Sigmoid colon (tissue), 7 donors: Measurements from ENCODE around the gene CALHM4. TPM values are rescaled to one million over a fixed set of nuclear protein-coding genes. Genes with fewer than 3 reads are reported as not detected.

Experiments used
- DNase-seq: peaks from one replicate; pipeline ENCODE4 v3.0.0-alpha.2; 2019
- H3K27ac ChIP-seq, 4 donors: fragments of 200-600 bp; sonication (generic); one replicate each; pipeline ENCODE4 v1.5.1; 2016 to 2019; ENCODE audit warnings: mild to moderate bottlenecking in 1 of 4
- H3K27me3 ChIP-seq, 3 donors: fragments of 200-600 bp; sonication (generic); one replicate each; pipeline ENCODE4 v1.5.1; 2019; ENCODE audit warnings: mild to moderate bottlenecking in 1 of 3
- H3K36me3 ChIP-seq, 4 donors: fragments of 200-600 bp; sonication (generic); one replicate each; pipeline ENCODE4 v1.5.1; 2016 to 2019
- H3K4me1 ChIP-seq, 4 donors: fragments of 200-600 bp; sonication (generic); one replicate each; pipeline ENCODE4 v1.5.1; 2017 to 2019
- H3K4me3 ChIP-seq, 4 donors: fragments of 200-600 bp; sonication (generic); one replicate each; pipeline ENCODE4 v1.5.1; 2017 to 2019; ENCODE audit warnings: mild to moderate bottlenecking in 2 of 4, moderate library complexity in 1 of 4
- H3K9me3 ChIP-seq, 4 donors: fragments of 200-600 bp in 3 of 4; sonication (generic) in 3 of 4; one replicate each; pipeline versions ENCODE4 v1.5.1 to v1.6.1; 2013 to 2019
- EP300 ChIP-seq, 4 donors: sonication (generic); formaldehyde crosslinking; IDR thresholded peaks; one replicate each; pipeline ENCODE4 v1.6.1; 2017; ENCODE audit warnings: antibody characterized with exemption in 4 of 4
- POLR2A ChIP-seq, 2 donors: fragments of 450-650 bp; IDR thresholded peaks; one replicate each; pipeline ENCODE4 v1.6.1; 2016; ENCODE audit warnings: antibody characterized with exemption in 2 of 2, mild to moderate bottlenecking in 2 of 2, moderate library complexity in 2 of 2
- POLR2AphosphoS5 ChIP-seq, 4 donors: sonication (generic); formaldehyde crosslinking; IDR thresholded peaks; one replicate each; pipeline ENCODE4 v1.6.1; 2017; ENCODE audit warnings: antibody characterized with exemption in 4 of 4
- WGBS, 2 donors: extraction: QIAGEN DNeasy Blood & Tissue Kit; methylation state at CpG; one replicate each; pipeline ENCODE4 v1.1.7; 2013; 5-methylcytosine and 5-hydroxymethylcytosine counted together
- intact Hi-C: fragments of 100-400 bp; cut with DNase I; formaldehyde crosslinking; loops from one replicate; pipeline ENCODE4 v1.15.1; 2023
- polyA plus RNA-seq, 3 donors: library from polyadenylated mRNA; stranded (reverse); fragments of 200-250 nt; gene quantifications; one replicate each; pipeline ENCODE4 v1.2.3, GENCODE V29; 2013
- total RNA-seq, 4 donors: library from RNA; depleted of rRNA; stranded (reverse); fragments of >200 nt; gene quantifications; one replicate each; pipeline ENCODE4 v1.1.0, GENCODE V29; 2016
- TF ChIP-seq, protein P1 (sequence below), 4 experiments: fragments of 450-650 bp in 3 of 4; fragments of 200-600 bp in 1 of 4; IDR thresholded peaks; one replicate each; pipeline ENCODE4 v1.5.1; 2016 to 2019; ENCODE audit warnings: antibody characterized with exemption in 4 of 4, mild to moderate bottlenecking in 3 of 4, moderate library complexity in 2 of 4
- donor health status: healthy with polysubstance abuse.
- donor health status: Bipolar disorder and iron deficiency.
- donor health status: healthy.

CALHM4 gene
- total and polyA plus RNA-seq, 7 donors, result not detected

DNA sequence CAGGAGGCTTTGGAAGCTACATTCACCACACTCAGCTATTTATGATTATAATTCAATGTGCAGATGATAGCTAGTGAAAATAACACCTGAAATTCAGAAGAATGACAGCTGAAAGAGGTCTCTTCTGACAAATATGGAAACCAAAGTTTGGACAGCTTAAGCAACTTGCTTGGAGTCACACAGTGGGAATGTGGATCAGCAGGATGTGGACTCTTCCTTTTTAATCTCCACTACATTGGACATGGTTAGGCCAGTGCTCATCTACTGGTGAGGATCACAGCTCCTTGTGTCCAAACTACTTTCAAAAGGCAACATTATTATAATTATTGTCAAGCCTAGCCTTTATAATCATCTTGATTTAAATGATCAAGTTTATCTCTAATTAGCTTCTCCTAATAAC lies 18.4 kb upstream of the CALHM4 start:
- Histone ChIP-seq H3K9me3 (no peaks in the 10 kb centered on the region), H3K36me3 (no peaks in the 10 kb centered on the region), H3K27ac (no peak overlapping the region), H3K27me3 (no peaks in the 10 kb centered on the region), H3K4me3 (no peak overlapping the region), H3K4me1 (no peaks in the 10 kb centered on the region)
- intact Hi-C loops, result loop anchor here (10.0 kb wide), 1 partner anchor 110 kb away; no protein-coding TSS in a partner anchor
- no peak for DNase-seq
- TF ChIP-seq, protein P1, sequence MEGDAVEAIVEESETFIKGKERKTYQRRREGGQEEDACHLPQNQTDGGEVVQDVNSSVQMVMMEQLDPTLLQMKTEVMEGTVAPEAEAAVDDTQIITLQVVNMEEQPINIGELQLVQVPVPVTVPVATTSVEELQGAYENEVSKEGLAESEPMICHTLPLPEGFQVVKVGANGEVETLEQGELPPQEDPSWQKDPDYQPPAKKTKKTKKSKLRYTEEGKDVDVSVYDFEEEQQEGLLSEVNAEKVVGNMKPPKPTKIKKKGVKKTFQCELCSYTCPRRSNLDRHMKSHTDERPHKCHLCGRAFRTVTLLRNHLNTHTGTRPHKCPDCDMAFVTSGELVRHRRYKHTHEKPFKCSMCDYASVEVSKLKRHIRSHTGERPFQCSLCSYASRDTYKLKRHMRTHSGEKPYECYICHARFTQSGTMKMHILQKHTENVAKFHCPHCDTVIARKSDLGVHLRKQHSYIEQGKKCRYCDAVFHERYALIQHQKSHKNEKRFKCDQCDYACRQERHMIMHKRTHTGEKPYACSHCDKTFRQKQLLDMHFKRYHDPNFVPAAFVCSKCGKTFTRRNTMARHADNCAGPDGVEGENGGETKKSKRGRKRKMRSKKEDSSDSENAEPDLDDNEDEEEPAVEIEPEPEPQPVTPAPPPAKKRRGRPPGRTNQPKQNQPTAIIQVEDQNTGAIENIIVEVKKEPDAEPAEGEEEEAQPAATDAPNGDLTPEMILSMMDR (IDR thresholded peaks at IDR 0.05), result no peak
- TF ChIP-seq EP300 (IDR thresholded peaks at IDR 0.05), result no peak
- TF ChIP-seq POLR2A (IDR thresholded peaks at IDR 0.05), result no peak
- no peak for TF ChIP-seq POLR2AphosphoS5 (IDR thresholded peaks at IDR 0.05)

DNA sequence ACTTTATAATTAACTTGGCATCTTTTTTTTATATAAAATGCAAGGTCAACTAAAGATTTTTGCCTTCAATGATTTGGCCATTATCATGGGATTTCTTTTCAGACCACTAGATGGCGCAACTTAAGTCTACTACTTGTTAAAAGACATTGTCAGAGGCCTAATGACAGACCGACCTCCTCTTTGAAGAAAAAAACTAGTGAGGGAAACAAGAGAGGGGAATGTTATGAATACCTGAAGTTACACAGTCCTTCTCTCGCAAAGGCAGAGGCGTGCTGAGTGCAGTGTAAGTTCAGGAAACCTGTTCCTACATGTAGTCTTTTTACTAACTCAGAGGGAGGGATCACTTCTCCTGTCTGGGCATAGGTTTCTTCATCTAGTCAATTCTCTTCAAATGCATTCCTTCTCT lies 17.3 kb upstream of the CALHM4 start:
- intact Hi-C loops, result loop anchor here (1.0 to 10.0 kb wide), 2 partner anchors 25 to 109 kb away; no protein-coding TSS in a partner anchor
- Histone ChIP-seq H3K9me3 (no peaks in the 10 kb centered on the region), H3K4me3 (no peak overlapping the region), H3K4me1 (no peaks in the 10 kb centered on the region), H3K36me3 (no peaks in the 10 kb centered on the region), H3K27me3 (no peaks in the 10 kb centered on the region), H3K27ac (no peak overlapping the region)
- 7 to 15% methylated on average over 4 of the region's 4 CpGs for WGBS, 2 donors
- DNase-seq, result no peak
- TF ChIP-seq EP300 (IDR thresholded peaks at IDR 0.05) (no peak), POLR2AphosphoS5 (IDR thresholded peaks at IDR 0.05) (no peak), POLR2A (IDR thresholded peaks at IDR 0.05) (no peak)
- TF ChIP-seq, protein P1 (IDR thresholded peaks at IDR 0.05), result peak; percentile 33 to 75 (median 60)

DNA sequence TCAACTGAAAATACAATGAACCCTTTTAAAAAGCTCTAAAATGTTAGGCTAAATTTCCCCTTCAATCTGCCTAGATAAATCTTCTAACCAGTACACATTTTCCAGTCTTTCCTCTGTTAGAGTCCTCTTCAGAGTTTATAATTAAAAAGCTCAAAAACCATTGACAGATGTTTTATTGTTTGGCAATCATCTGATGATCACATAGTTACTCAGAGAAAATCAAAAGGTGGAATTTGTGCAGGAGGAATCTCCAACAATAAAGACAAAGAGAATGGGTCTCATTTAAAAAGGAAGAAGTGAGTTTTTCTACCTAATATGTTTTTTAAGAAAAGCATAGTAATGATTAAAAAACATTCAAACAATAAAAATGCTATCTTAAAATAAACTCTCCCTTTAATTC lies 11.1 kb upstream of the CALHM4 start:
- no peak for DNase-seq
- Histone ChIP-seq H3K4me1 (no peaks in the 10 kb centered on the region), H3K4me3 (no peak overlapping the region), H3K36me3 (no peaks in the 10 kb centered on the region), H3K27me3 (no peaks in the 10 kb centered on the region), H3K9me3 (no peaks in the 10 kb centered on the region), H3K27ac (no peak overlapping the region)
- TF ChIP-seq POLR2A (IDR thresholded peaks at IDR 0.05), result no peak
- no peak for TF ChIP-seq EP300 (IDR thresholded peaks at IDR 0.05)
- no peak for TF ChIP-seq POLR2AphosphoS5 (IDR thresholded peaks at IDR 0.05)
- TF ChIP-seq, protein P1 (IDR thresholded peaks at IDR 0.05), result no peak
- intact Hi-C loops, result no loop called here

DNA sequence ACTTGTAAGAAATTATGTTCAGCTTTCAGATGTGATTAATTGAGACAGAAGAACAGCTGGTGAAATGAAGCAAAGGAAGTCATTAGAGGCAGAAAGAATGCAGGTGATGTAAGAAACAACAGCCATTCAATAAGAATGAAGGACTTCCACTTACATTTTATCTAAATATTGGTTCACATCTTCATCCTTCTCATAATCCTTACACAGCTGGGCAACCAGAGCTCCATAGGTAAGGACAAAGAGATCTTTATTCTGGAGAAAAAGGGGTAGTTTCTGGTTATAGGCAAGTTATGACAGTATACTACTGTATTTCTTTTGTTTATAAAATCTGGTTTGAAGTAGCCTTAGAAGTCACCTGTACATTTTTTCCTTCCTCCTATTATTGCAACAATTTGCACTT lies 10.4 kb upstream of the CALHM4 start:
- H3K27me3 ChIP-seq, result no peaks in the 10 kb centered on the region
- no peaks in the 10 kb centered on the region for H3K36me3 ChIP-seq
- intact Hi-C loops, result no loop called here
- TF ChIP-seq POLR2AphosphoS5 (IDR thresholded peaks at IDR 0.05), result no peak
- TF ChIP-seq EP300 (IDR thresholded peaks at IDR 0.05), result no peak
- TF ChIP-seq, protein P1 (IDR thresholded peaks at IDR 0.05), result no peak
- TF ChIP-seq POLR2A (IDR thresholded peaks at IDR 0.05), result no peak
- no peak overlapping the region for H3K4me3 ChIP-seq
- H3K9me3 ChIP-seq, result no peaks in the 10 kb centered on the region
- H3K4me1 ChIP-seq, result no peaks in the 10 kb centered on the region
- H3K27ac ChIP-seq, result no peak overlapping the region
- no peak for DNase-seq

DNA sequence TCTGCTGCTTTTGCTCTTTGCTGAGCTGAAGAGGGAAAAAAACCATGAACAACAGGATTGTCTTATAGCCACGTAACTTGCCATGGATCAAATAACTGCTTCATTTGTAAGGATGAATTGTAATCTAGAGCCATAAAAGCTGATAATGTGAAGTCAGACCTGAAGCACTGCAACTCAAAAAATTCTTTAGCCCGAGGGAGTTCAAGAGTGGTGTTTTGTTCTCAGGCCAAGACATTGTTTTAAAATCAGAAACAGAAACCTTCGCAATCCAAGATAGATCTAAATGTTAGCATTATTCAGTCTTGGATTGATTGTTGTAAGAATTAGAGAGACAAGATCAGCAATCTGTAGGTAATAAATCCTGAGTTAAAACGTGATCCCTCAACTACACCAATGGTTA lies 7.9 kb upstream of the CALHM4 start, which contains the start of gene TRAPPC3L:
Gene TRAPPC3L, minus strand, starts transcription at position 34 of the 400 bp plus-strand sequence. CDS start 170 bp downstream, outside the sequence.
- no peak for DNase-seq
- H3K36me3 ChIP-seq, result no peaks in the 10 kb centered on the region
- intact Hi-C loops, result no loop called here
- no peaks in the 10 kb centered on the region for H3K4me1 ChIP-seq
- H3K4me3 ChIP-seq, result no peak within 1 kb of the TSS
- 35 to 63% methylated on average over 4 of the region's 4 CpGs for WGBS, 2 donors
- H3K27ac ChIP-seq, result no peak within 1 kb of the TSS
- H3K9me3 ChIP-seq, result no peaks in the 10 kb centered on the region
- TF ChIP-seq POLR2AphosphoS5 (IDR thresholded peaks at IDR 0.05), result no peak
- TF ChIP-seq POLR2A (IDR thresholded peaks at IDR 0.05), result no peak
- TF ChIP-seq EP300 (IDR thresholded peaks at IDR 0.05), result no peak
- TF ChIP-seq, protein P1 (IDR thresholded peaks at IDR 0.05), result no peak
- no peaks in the 10 kb centered on the region for H3K27me3 ChIP-seq
